ENCODE measurements around the gene ONECUT3.
"Not testable (repeated sequence)": the region's sequence is repeated elsewhere in the genome, so short reads cannot be mapped to it uniquely, and the experiment has no call there.

The ONECUT3 gene

DNA sequence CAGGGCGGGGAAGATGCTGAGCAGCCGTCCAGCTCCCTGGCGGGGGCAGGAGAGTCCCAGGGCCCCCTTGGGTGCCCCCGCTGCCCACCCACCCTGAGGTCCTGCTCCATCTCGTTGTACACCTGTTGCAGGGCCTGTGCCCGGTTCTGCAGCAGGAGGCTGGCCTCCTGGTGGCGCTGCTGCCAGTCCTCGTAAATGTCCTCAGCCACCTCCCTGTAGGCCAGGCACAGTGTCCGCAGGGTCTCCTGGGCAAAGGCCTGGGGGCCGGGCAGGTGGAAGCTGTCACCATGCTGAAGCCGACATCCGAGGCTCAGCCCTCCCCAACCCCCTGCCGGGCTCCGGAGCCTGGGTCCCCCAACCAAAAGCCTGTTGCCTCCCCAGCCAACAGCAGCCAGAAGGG lies 38.6 kb downstream of the ONECUT3 start:
- DNase-seq (ENCODE audit: insufficient read length) = no peak
- FAIRE-seq = no peak
- no peak for TF ChIP-seq POLR2AphosphoS5 (IDR thresholded peaks at IDR 0.05; ENCODE audit: low read depth, low read length)
- no peak for TF ChIP-seq TAF1 (IDR thresholded peaks at IDR 0.05; ENCODE audit: borderline replicate concordance, low read depth, low read length)
- no peak for TF ChIP-seq POLR2A (IDR thresholded peaks at IDR 0.05; ENCODE audit: low read depth, low read length)

DNA sequence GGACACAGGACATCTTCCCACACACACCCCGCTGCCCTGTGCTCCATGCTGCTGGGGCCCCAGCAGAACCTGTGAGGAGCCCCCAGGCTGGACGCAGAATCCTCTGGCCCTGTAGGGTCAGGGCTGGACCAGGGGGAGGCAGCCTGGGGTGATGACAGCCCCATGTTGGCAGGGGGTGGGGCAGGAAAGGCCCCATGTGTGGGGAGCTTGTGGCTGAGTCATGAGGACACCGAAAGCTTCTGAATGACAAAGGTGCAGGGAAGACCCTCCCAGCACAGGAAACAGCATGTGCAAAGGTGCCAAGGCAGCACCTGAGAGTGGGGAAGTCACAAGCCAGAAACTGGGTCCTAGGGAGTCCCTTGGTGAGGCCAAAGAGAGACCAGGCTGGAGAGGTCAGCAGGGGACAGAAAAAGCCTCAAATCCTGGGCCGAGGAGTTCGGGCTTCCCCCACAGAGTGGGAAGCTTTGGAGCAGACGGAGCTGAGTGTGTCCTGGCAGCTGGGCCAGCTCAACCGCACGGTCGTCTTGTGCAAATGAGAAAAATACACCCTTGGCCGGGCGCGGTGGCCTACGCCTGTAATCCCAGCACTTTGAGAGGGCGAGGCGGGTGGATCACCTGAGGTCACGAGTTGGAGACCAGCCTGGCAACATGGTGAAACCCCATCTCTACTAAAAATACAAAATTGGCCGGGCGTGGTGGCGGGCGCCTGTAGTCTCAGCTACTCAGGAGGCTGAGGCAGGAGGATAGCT lies 41.3 kb downstream of the ONECUT3 start:
- DNase-seq (ENCODE audit: insufficient read length) (no peak), FAIRE-seq (no peak)
- TF ChIP-seq TAF1 (IDR thresholded peaks at IDR 0.05; ENCODE audit: borderline replicate concordance, low read depth, low read length) (no peak), POLR2A (IDR thresholded peaks at IDR 0.05; ENCODE audit: low read depth, low read length) (no peak), POLR2AphosphoS5 (IDR thresholded peaks at IDR 0.05; ENCODE audit: low read depth, low read length) (no peak)

DNA sequence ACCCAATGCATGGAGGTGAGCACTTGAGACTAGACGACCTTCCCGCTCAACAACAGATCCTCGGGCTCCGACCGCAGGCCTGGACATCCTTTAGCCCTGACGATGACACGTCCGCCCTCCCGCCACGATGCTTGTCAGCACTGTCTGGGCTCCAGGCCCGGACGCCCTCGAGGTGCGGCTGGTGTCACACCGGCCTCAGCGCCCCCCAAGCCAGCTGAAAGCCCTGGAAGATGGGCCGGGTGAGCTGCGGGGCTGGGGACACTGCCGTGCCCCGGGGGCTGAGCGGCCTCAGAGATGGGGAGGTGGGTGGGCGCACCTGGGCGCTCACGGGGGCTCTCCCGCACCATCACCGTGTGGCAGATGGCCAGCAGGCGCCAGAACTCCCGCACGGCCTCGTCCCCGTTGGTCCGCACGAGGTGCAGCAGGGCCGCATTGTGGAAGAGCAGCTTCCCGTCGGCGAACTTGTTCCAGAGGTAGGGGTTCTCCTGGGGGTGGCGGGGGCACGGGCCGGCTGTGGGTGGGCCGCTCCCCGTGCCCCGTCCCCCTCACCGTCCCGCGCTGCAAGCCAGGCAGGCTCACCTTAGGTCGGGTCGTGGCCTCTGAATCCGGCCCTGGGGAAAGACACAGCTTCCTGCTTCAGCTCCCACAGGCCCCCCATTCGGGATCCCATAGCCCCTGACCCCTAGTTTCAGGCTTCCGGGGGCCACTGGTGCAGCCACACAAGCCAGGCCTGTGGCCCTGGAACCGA lies 43.3 kb downstream of the ONECUT3 start:
- FAIRE-seq = no peak
- TF ChIP-seq POLR2AphosphoS5 (IDR thresholded peaks at IDR 0.05; ENCODE audit: low read depth, low read length) (no peak), TAF1 (IDR thresholded peaks at IDR 0.05; ENCODE audit: borderline replicate concordance, low read depth, low read length) (no peak), POLR2A (IDR thresholded peaks at IDR 0.05; ENCODE audit: low read depth, low read length) (no peak)
- DNase-seq (ENCODE audit: insufficient read length) = no peak

DNA sequence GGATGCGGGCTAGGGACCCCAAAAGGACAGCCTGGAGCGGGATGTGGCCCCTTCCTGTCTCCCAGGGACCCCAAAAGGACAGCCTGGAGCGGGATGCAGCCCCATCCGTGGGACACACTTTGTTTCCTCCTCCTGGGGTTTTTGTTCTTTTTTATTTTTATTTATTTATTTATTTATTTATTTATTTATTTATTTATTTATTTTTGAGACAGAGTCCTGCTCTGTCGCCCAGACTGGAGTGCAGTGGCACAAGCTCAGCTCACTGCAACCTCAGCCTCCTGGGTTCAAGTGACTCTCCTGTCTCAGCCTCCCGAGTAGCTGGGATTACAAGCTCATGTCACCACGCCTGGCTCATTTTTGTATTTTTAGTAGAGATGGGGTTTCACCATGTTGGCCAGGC lies 44.0 kb downstream of the ONECUT3 start:
- FAIRE-seq; DNase-seq (ENCODE audit: insufficient read length): not testable (repeated sequence)

DNA sequence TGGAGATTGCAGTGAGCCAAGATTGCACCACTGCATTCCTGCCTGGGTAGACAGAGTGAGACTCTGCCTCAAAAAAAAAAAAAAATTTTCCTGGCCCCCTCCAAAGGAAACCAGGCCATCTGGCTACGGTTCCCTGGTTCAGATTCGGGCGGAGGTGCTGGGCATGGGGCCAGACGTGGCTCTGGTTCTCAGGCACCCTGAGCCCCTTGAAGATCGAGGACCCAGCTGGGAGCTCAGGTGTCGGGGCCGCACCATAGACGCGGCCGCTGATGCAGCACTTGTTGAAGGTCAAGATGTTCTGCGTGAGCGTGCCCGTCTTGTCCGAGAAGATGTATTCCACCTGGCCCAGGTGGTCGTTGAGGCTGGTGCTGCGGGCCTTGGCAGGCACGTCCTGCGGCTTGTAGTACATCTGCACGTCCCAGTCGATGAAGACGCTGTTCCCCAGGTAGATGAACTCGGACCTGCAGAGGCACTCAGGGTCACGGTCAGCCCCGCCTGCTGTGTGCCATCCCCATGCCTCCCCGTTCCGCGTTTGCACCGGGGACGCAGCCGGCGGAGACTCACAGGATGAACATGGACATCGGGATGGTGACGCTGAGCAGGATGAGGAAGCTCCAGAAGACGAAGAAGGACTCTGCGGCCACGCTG lies 46.5 kb downstream of the ONECUT3 start:
- DNase-seq (ENCODE audit: insufficient read length) (no peak), FAIRE-seq (no peak)
- TF ChIP-seq POLR2A (IDR thresholded peaks at IDR 0.05; ENCODE audit: low read depth, low read length) (no peak), POLR2AphosphoS5 (IDR thresholded peaks at IDR 0.05; ENCODE audit: low read depth, low read length) (no peak), TAF1 (IDR thresholded peaks at IDR 0.05; ENCODE audit: borderline replicate concordance, low read depth, low read length) (no peak)

DNA sequence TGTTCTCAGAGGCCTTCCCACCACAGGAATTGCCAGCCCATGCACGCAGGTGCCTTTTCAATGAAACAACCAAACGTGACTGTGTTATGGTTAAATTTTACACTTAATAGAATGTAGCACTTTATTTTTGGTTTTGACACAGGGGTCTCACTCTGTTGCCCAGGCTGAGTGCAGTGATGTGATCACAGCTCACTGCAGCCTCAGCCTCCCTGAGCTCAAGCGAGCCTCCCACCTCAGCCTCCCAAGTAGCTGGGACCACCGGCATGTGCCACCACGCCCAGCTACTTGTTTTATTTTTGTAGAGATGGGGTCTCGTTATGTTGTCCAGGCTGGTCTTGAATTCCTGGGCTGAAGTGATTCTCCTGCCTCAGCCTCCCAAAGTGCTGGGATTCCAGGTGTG lies 51.6 kb downstream of the ONECUT3 start:
- no peak for FAIRE-seq
- TF ChIP-seq TAF1 (IDR thresholded peaks at IDR 0.05; ENCODE audit: borderline replicate concordance, low read depth, low read length) (no peak), POLR2AphosphoS5 (IDR thresholded peaks at IDR 0.05; ENCODE audit: low read depth, low read length) (no peak), POLR2A (IDR thresholded peaks at IDR 0.05; ENCODE audit: low read depth, low read length) (no peak)
- DNase-seq (ENCODE audit: insufficient read length) = no peak

DNA sequence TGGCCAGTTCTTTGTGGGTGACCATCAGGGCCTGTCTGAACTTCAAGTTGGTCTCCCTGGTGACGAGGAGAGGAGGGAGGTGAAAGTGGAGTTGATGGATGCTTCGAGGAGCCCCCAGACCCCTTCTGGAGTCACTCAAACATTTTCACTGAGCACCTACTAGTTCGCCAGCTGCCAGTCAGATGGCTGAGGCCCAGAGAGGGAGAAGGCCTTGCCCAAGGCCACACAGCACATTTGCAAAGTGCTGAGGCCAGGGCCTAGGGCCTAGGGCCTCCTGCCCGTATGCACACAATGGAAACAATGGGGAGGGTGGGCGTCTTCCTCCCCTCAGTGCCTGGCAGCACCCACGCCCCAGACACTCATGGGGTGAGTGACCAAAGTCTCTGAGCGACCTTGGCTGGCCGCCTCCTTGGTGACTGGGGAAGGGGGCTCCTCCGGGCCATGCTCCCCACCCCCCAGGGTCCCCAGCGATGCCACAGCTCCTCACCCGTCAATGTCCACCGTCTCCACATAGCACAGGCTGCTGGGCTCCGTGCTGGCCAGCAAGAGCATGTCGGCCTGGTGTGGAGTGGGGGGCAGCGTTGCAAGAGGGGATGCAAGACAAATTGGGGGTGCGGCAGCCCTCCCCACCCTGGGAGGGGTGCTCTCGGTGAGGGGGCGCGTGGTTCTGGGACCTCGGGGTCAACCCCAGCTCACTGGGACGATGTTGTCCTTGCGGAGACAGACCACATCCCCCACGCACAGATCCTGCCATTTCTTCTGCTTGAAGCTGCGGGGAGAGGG lies 52.3 kb downstream of the ONECUT3 start:
- TF ChIP-seq TAF1 (IDR thresholded peaks at IDR 0.05; ENCODE audit: borderline replicate concordance, low read depth, low read length) (no peak), POLR2A (IDR thresholded peaks at IDR 0.05; ENCODE audit: low read depth, low read length) (no peak), POLR2AphosphoS5 (IDR thresholded peaks at IDR 0.05; ENCODE audit: low read depth, low read length) (no peak)
- DNase-seq (ENCODE audit: insufficient read length) (no peak), FAIRE-seq (no peak)

DNA sequence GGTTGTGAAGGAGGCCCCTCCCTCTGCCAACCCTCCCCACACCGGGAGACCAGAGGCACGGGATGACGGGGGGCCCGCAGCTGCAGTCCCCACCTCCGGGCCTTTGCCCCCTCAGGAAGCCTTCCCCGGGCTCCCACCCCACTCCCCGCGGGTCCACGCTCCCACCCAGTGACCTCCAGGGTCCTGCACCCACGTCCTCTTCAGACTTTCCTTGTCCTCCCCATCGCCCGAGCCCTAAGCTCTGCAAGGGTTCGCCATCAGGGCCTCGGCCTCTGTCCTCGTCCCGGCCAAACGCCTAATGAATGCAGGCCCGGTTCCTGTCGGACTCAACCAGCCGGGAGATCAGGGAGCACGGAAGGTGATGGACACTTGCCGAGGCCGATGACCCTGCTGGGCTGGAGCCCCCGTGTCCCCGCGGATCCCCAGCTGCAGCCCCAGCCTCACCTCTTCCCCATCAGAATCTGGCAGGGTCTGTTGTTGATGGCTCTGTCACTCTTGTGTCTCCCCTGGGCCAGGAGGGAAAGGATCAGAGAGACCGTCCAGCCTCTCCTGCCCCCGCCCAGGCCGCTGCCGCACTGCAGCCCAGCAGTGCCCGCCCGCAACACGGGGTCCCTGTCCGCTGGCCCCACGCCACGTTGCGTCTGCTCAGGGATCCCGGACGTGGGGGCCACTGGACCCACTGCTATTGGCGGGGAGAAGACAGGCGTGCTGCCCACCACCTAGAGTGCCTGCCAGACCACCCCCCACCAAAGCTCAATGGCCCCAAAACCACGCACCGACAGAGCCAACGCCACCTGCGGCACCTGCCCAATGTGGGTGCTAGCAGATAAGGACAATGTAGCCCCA lies 53.1 kb downstream of the ONECUT3 start:
- DNase-seq (ENCODE audit: insufficient read length) (no peak), FAIRE-seq (no peak)
- TF ChIP-seq POLR2AphosphoS5 (IDR thresholded peaks at IDR 0.05; ENCODE audit: low read depth, low read length) (no peak), TAF1 (IDR thresholded peaks at IDR 0.05; ENCODE audit: borderline replicate concordance, low read depth, low read length) (no peak), POLR2A (IDR thresholded peaks at IDR 0.05; ENCODE audit: low read depth, low read length) (no peak)

DNA sequence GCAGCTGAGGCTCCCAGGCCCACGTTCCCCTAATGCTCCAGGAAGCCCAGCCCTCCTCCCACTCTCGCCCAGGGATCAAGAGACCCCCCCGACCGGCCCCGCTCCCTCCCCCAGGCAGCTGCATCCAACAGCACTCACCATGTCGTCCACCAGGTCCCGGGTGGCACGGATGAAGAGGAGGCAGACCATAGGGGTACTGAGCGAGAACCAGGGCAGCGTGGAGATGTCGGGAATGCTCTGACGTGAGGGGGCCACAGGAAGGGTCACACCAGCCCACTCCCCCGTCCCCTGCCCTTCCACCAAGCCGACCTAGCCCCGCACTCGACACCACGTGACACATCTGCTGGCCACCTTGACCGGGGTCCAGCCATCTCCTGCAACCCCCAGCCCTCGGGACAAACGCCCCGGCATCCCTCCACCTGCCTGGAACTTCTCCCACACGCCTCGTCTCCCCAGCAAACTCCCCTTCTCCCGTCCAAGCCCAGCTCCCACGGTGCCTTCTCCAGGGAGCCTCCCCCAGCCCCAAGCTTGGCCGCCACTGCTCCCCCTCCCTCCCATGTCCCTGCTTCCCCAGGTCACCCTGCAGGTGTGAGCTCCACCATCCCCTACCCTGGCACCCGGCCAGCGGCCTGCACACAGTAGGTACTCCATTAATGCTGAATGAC lies 53.9 kb downstream of the ONECUT3 start:
- TF ChIP-seq TAF1 (IDR thresholded peaks at IDR 0.05; ENCODE audit: borderline replicate concordance, low read depth, low read length) = no peak
- no peak for TF ChIP-seq POLR2A (IDR thresholded peaks at IDR 0.05; ENCODE audit: low read depth, low read length)
- TF ChIP-seq POLR2AphosphoS5 (IDR thresholded peaks at IDR 0.05; ENCODE audit: low read depth, low read length) = no peak
- FAIRE-seq (no peak), DNase-seq (ENCODE audit: insufficient read length) (no peak)

DNA sequence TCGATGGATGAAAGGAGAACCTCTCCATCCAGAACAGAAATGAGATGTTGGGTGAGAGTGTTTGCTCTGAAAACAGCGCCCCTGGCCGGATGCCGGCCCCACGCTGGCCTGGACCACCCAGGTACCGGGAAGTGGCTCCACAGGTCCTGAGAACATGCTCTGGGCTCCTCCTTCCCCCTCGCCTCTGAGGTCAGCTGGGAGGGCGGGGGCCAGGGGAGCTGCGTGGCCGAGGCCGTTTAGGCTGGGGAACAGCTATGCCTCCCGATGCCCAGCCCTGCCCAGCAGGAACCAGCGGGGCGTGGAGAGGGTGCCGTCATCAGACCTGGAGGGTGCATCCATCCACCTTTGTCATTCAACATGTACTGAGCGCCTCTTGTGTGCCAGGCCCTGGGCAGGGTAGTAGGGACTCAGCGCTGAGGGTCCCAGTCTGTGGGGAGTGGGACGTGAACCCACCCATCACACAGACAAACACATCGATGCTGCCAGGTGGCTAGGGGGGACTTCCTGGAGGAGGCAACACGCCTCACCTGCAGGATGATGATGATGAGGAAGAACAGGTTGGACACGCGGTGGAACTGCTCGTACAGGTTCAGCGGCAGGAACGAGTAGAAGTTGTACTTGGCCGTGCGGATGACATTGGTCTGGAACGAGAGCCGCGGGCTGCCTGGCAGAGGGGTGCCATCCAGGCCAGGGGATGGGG lies 54.5 kb downstream of the ONECUT3 start:
- TF ChIP-seq TAF1 (IDR thresholded peaks at IDR 0.05; ENCODE audit: borderline replicate concordance, low read depth, low read length) = no peak
- no peak for TF ChIP-seq POLR2A (IDR thresholded peaks at IDR 0.05; ENCODE audit: low read depth, low read length)
- TF ChIP-seq POLR2AphosphoS5 (IDR thresholded peaks at IDR 0.05; ENCODE audit: low read depth, low read length) = no peak
- DNase-seq (ENCODE audit: insufficient read length) (no peak), FAIRE-seq (no peak)

Data from GM12892 (cell line).